ENCODE measurements around the gene HENMT1. TPM values are rescaled to one million over a fixed set of nuclear protein-coding genes. Genes with fewer than 3 reads are reported as not detected.

HENMT1 gene
- polyA plus RNA-seq, 1 of the 3 experiments (the other 2 are of a cell fraction) = 0.03 TPM

- no peaks in the 10 kb centered on the region for H3F3A ChIP-seq (replicated peaks; ENCODE audit: insufficient read depth)
- peaks cover 7 to 18% of the 10 kb centered on the region in 2 experiments for H3K36me3 ChIP-seq (replicated peaks in 1 of 2; ENCODE audit: control insufficient read depth in 1 of 2, insufficient read depth in 2 of 2, low read length in 1 of 2)
- no peaks in the 10 kb centered on the region for H3K4me1 ChIP-seq (ENCODE audit: control insufficient read depth in 1 of 2, insufficient read depth in 2 of 2, low read depth in 1 of 2, low read length in 1 of 2)
- H3K4me3 ChIP-seq (ENCODE audit: low read depth in 2 of 2, low read length in 1 of 2) = no peak overlapping the region
- no peaks in the 10 kb centered on the region for H3K9me3 ChIP-seq
- H3K9me2 ChIP-seq = no peaks in the 10 kb centered on the region
- H3K4me2 ChIP-seq = no peak overlapping the region
- H3K79me2 ChIP-seq (ENCODE audit: insufficient read depth) = no peaks in the 10 kb centered on the region
- TF ChIP-seq GATA2 (CRISPR knock-in tag; IDR thresholded peaks at IDR 0.05) = no peak
- TF ChIP-seq ELF1 (IDR thresholded peaks at IDR 0.05) = no peak
- TF ChIP-seq NFIC (IDR thresholded peaks at IDR 0.05; ENCODE audit: borderline replicate concordance) = no peak
- no peak for TF ChIP-seq MXI1 (IDR thresholded peaks at IDR 0.05; ENCODE audit: low read depth, low read length)
- no peak for TF ChIP-seq RAD21 (IDR thresholded peaks at IDR 0.05; ENCODE audit: low read length)
- no peak for TF ChIP-seq RXRA (IDR thresholded peaks at IDR 0.05; ENCODE audit: borderline replicate concordance, low read depth)
- TF ChIP-seq FOXM1 (IDR thresholded peaks at IDR 0.05; ENCODE audit: low read depth) = no peak
- DNase-seq = no peak
- POLR2A ChIA-PET = no interaction called here
- no peak overlapping the region for H2AFZ ChIP-seq (ENCODE audit: low read depth)
- H3K27ac ChIP-seq (ENCODE audit: low read depth in 2 of 2, low read length in 1 of 2) = no peak overlapping the region
- WGBS (ENCODE audit: low lambda C conversion rate) = 93% methylated on average over 8 of the region's 8 CpGs
- H4K20me1 ChIP-seq (ENCODE audit: insufficient read depth) = no peaks in the 10 kb centered on the region
- CTCF ChIA-PET = no interaction called here
- no peak overlapping the region for H3K9ac ChIP-seq
- H3K27me3 ChIP-seq (ENCODE audit: insufficient read depth) = no peaks in the 10 kb centered on the region
Observed at GRCh38 chr1:108617008-108617723, 43.7 kb downstream of the HENMT1 start.

DNA sequence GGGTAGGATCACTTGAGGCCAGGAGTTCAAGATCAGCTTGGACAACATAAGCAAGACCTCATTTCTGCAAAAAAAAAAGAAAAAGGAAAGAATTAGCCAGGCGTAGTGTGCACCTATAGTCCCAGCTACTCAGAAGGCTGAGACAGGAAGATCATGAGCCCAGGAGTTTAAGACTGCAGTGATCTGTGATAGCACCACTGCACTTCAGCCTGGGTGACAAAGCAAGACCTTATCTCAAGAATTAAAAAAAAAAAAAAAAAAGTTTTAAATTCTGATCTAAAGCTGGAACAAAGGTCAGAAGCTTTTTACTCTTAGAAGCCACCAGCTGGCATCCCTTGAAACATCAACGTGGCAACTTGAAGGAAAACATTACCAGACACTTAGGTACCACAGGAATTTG lies 45.3 kb downstream of the HENMT1 start:
- TF ChIP-seq YY1 (IDR thresholded peaks at IDR 0.05; ENCODE audit: low read depth) (no peak), EZH2phosphoT487 (IDR thresholded peaks at IDR 0.05; ENCODE audit: borderline replicate concordance, low read depth) (no peak), TEAD4 (IDR thresholded peaks at IDR 0.05; ENCODE audit: borderline replicate concordance, insufficient read depth) (no peak), GATA2 (CRISPR knock-in tag; IDR thresholded peaks at IDR 0.05) (no peak)
- TF ChIP-seq, protein P1, sequence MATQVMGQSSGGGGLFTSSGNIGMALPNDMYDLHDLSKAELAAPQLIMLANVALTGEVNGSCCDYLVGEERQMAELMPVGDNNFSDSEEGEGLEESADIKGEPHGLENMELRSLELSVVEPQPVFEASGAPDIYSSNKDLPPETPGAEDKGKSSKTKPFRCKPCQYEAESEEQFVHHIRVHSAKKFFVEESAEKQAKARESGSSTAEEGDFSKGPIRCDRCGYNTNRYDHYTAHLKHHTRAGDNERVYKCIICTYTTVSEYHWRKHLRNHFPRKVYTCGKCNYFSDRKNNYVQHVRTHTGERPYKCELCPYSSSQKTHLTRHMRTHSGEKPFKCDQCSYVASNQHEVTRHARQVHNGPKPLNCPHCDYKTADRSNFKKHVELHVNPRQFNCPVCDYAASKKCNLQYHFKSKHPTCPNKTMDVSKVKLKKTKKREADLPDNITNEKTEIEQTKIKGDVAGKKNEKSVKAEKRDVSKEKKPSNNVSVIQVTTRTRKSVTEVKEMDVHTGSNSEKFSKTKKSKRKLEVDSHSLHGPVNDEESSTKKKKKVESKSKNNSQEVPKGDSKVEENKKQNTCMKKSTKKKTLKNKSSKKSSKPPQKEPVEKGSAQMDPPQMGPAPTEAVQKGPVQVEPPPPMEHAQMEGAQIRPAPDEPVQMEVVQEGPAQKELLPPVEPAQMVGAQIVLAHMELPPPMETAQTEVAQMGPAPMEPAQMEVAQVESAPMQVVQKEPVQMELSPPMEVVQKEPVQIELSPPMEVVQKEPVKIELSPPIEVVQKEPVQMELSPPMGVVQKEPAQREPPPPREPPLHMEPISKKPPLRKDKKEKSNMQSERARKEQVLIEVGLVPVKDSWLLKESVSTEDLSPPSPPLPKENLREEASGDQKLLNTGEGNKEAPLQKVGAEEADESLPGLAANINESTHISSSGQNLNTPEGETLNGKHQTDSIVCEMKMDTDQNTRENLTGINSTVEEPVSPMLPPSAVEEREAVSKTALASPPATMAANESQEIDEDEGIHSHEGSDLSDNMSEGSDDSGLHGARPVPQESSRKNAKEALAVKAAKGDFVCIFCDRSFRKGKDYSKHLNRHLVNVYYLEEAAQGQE (IDR thresholded peaks at IDR 0.05; ENCODE audit: low read depth, low read length) = no peak
- TF ChIP-seq, protein P2, sequence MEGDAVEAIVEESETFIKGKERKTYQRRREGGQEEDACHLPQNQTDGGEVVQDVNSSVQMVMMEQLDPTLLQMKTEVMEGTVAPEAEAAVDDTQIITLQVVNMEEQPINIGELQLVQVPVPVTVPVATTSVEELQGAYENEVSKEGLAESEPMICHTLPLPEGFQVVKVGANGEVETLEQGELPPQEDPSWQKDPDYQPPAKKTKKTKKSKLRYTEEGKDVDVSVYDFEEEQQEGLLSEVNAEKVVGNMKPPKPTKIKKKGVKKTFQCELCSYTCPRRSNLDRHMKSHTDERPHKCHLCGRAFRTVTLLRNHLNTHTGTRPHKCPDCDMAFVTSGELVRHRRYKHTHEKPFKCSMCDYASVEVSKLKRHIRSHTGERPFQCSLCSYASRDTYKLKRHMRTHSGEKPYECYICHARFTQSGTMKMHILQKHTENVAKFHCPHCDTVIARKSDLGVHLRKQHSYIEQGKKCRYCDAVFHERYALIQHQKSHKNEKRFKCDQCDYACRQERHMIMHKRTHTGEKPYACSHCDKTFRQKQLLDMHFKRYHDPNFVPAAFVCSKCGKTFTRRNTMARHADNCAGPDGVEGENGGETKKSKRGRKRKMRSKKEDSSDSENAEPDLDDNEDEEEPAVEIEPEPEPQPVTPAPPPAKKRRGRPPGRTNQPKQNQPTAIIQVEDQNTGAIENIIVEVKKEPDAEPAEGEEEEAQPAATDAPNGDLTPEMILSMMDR (IDR thresholded peaks at IDR 0.05) = no peak
- no peak overlapping the region for H2AFZ ChIP-seq (ENCODE audit: low read depth)
- CTCF ChIA-PET = interaction anchor here (1.3 to 2.0 kb wide), 2 partner anchors 28 to 55 kb away, joined by 4 to 7 read pairs; partner anchors contain the start of gene EEIG2

More for the DNA sequence above, 45.3 kb downstream of the HENMT1 start:
- POLR2A ChIA-PET = interaction anchor here (0.6 kb wide), 1 partner anchor 281 kb away, joined by 4 read pairs; no protein-coding TSS in a partner anchor
- Histone ChIP-seq H3K4me3 (ENCODE audit: low read depth in 2 of 2, low read length in 1 of 2) (no peak overlapping the region), H3K9ac (no peak overlapping the region), H3K79me2 (ENCODE audit: insufficient read depth) (no peaks in the 10 kb centered on the region), H3F3A (replicated peaks; ENCODE audit: insufficient read depth) (no peaks in the 10 kb centered on the region), H3K4me1 (ENCODE audit: control insufficient read depth in 1 of 2, insufficient read depth in 2 of 2, low read depth in 1 of 2, low read length in 1 of 2) (no peaks in the 10 kb centered on the region), H3K27me3 (ENCODE audit: insufficient read depth) (no peaks in the 10 kb centered on the region), H3K9me3 (no peaks in the 10 kb centered on the region), H3K36me3 (replicated peaks in 1 of 2; ENCODE audit: control insufficient read depth in 1 of 2, insufficient read depth in 2 of 2, low read length in 1 of 2) (peaks cover 7 to 18% of the 10 kb centered on the region in 2 experiments), H3K27ac (ENCODE audit: low read depth in 2 of 2, low read length in 1 of 2) (no peak overlapping the region), H4K20me1 (ENCODE audit: insufficient read depth) (no peaks in the 10 kb centered on the region), H3K9me2 (no peaks in the 10 kb centered on the region), H3K4me2 (no peak overlapping the region)
- WGBS (ENCODE audit: low lambda C conversion rate) = 43% methylated on average over 2 of the region's 2 CpGs
- no peak for DNase-seq
